ENCODE data around the gene UNC5C.

UNC5C gene

GRCh38 chr4:95548738-95549245 lies at the start of gene UNC5C:
TSS of gene UNC5C (minus strand) at chr4:95548973.
- FAIRE-seq (no peak), DNase-seq (ENCODE audit: extremely low spot score, insufficient read length, low read depth) (no peak)

DNA sequence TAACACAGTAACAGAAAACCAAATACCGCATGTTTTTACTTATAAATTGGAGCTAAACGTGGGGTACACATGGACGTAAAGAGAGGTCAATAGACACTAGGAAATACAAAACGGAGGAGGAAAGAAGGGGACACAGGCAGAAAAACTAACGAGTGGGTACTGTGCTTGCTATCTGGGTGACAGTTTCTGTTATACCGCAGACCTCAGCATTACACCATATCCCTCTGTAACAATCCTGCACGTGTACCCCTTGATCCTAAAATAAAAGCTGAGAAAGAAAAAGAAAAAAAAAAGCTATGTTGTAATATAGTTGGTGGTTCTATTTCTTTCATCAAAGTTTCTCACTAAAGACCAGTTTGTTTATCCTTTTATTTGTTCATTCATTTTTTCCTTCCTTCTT lies 47.9 kb upstream of the UNC5C start:
- no peak for DNase-seq (ENCODE audit: extremely low spot score, insufficient read length, low read depth)
- no peak for FAIRE-seq

GRCh38 chr4:95594629-95595028 lies 45.9 kb upstream of the UNC5C start:
- no peak for FAIRE-seq
- DNase-seq (ENCODE audit: extremely low spot score, insufficient read length, low read depth) = no peak

- DNase-seq (ENCODE audit: extremely low spot score, insufficient read length, low read depth) (no peak), FAIRE-seq (no peak)
Measured at GRCh38 chr4:95594013-95594412, 45.2 kb upstream of the UNC5C start.

DNA sequence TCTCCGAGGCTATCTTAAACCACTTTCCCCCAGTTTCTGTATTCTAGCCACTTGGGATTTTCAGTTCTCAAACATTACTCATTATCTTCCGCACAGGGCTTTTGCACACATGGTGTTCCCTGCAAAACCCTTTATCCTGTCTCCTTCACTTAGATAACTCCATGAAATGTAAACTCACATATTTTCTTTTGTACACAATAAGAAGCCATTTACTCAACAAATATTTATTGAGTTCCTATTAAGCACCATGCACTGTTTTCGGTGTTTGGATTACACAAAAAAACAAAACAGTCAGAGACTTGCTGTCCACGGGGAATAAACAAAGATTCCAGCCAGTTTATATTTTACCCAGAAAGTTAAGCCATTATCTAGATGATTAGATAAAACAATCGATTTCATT lies 42.5 kb upstream of the UNC5C start:
- no peak for FAIRE-seq
- no peak for DNase-seq (ENCODE audit: extremely low spot score, insufficient read length, low read depth)

- no peak for DNase-seq (ENCODE audit: extremely low spot score, insufficient read length, low read depth)
- no peak for FAIRE-seq
Measured at GRCh38 chr4:95590615-95591014, 41.8 kb upstream of the UNC5C start.

DNA sequence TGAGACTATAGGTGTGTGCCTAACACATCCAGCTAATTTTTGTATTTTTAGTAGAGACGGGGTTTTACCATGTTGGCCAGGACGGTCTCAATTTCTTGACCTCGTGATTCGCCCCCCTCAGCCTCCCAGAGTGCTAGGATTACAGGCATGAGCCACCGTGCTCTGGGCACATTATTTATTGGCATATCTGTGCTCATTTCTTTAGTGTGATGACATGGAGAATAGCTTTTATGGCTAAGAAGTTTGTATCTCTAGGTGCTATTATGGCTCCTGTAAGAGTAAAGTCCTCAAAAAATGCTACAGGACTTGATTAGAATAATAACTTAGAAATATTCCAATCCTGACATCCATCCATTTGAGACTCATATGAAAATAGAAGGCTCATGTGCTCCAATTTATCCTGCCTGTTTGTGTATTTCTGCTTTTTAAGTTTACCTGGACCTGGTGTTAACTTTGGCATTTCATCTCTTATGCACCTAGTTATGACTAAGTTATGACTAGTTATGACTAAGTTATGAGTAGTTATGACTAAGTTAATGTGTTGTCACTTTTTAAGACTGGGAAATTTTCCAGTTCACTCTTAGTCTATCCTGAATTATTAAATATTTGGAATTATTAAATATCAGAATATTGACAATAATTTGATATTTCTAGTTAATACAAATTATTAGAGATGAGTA lies 36.4 kb upstream of the UNC5C start:
- no peak for DNase-seq (ENCODE audit: extremely low spot score, insufficient read length, low read depth)
- no peak for FAIRE-seq

GRCh38 chr4:95580226-95580625 lies 31.5 kb upstream of the UNC5C start:
- DNase-seq (ENCODE audit: extremely low spot score, insufficient read length, low read depth) = no peak
- FAIRE-seq = no peak

GRCh38 chr4:95572304-95572991 lies 23.7 kb upstream of the UNC5C start:
- no peak for FAIRE-seq

DNA sequence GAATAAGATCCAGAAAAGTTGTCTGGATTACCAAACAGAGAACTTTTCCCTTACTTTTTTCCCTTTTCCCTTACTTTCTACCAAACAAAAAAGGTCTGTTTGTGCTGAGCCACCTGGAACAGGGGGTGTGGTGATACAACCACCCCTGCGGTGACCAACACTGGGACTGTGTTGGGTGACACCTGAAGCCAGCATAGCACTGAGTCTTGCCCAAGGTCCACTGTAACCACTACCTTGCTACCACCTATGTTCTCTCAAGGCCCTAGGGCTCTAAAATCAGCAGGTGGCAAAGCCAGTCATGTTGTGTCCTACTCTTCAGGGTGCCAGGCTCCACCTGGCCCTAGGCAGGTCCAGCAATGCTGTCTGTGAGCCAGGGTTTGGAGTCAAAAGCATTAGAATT lies 22.8 kb upstream of the UNC5C start:
- no peak for FAIRE-seq
- DNase-seq (ENCODE audit: extremely low spot score, insufficient read length, low read depth) = no peak

More at GRCh38 chr4:95572304-95572991, 23.7 kb upstream of the UNC5C start:
- no peak for DNase-seq (ENCODE audit: extremely low spot score, insufficient read length, low read depth)

DNA sequence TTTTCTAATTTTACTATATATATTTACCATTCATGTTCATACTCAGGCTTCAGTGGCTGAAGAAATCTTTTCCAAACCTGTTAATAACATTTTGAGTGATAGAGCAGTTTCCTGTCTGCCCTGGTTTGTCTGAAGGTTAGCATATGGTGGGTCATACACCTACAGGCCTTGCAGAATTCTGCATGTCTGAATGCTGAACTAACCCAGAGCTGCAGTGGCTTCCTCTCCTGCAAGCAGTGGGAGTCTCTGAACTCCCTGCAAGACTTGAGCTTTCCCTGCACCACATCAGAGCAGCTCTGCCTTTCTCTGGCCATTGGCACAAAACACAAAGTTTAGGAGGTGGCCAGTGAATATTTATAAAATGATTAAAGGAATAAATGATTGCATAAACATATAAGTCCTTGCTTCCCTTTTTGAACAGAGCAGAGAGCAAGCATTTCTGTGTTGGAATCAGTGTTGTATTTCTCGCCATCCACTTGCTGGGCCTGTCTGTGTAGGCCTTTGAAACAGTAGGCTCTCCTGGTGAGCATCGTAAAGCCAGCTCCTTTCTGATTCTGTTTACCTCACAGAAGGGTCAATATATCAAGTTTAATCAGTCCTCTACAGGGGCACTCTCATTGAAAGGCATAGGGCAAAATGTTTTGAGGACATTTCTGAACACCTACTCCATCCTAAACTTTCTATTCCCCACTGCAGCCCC lies 15.0 kb upstream of the UNC5C start:
- FAIRE-seq = no peak
- no peak for DNase-seq (ENCODE audit: extremely low spot score, insufficient read length, low read depth)

GRCh38 chr4:95560774-95561173 lies 12.0 kb upstream of the UNC5C start:
- FAIRE-seq (no peak), DNase-seq (ENCODE audit: extremely low spot score, insufficient read length, low read depth) (no peak)

DNA sequence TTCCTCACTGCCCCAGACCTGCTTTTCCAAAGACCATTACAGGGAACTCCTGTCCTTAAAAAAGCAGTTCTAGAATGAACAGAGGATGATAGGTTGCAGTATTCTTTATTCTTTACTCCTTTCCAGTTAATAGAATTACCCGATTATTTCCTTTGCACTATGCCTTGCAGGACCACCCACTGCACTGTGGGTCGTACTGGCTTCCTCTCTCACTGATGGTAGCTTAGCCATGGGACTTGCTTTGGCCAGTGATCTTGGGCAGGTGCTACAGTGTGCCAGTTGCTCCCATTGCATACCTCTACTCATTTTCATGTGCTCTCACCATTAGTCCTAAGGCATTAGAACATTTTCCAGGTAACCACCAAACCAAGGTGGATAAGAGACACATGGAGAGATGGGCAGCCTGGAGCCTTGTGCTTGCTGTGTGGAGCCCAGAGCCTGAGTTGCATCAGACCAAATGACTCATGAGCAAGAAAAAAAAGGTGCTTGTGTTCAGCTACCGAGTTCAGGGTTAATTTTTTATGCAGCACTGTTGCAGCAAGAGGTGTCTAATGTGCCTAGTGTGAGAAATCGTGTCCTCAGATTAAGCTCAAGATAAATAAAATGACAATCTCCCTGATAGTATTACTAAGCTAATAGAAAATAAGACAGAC lies 7.6 kb upstream of the UNC5C start:
- FAIRE-seq = no peak
- no peak for DNase-seq (ENCODE audit: extremely low spot score, insufficient read length, low read depth)

DNA sequence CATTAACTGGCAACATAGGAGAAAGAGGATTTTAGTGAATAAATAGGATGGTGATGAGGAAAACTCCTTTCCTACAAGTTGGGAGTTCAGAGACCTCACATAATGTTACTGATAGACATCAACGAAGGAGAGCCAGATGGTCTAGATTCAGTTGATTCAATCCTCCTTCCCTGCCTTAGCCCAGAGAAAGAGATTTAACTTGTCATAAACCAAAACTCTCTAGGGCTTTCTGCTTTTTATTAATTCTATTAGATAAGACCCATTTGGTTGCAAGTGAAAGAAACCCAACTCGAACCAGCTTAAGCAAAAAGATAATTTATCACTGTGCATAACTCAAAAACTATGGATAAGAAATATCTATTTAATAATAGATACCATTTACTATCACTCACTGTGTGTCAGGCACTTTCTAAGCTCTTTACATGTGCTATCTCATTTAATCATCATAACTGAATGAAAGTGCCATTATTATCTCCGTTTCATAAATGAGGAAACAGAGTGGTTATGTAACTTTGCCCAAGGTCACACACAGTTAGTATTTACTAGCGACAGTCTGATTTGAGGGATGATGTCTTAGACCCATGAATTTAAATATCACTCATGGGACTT lies 4.3 kb upstream of the UNC5C start:
- no peak for DNase-seq (ENCODE audit: extremely low spot score, insufficient read length, low read depth)
- FAIRE-seq = no peak

- no peak for FAIRE-seq
- DNase-seq (ENCODE audit: extremely low spot score, insufficient read length, low read depth) = no peak
Measured at GRCh38 chr4:95551653-95552052, 2.9 kb upstream of the UNC5C start.

DNA sequence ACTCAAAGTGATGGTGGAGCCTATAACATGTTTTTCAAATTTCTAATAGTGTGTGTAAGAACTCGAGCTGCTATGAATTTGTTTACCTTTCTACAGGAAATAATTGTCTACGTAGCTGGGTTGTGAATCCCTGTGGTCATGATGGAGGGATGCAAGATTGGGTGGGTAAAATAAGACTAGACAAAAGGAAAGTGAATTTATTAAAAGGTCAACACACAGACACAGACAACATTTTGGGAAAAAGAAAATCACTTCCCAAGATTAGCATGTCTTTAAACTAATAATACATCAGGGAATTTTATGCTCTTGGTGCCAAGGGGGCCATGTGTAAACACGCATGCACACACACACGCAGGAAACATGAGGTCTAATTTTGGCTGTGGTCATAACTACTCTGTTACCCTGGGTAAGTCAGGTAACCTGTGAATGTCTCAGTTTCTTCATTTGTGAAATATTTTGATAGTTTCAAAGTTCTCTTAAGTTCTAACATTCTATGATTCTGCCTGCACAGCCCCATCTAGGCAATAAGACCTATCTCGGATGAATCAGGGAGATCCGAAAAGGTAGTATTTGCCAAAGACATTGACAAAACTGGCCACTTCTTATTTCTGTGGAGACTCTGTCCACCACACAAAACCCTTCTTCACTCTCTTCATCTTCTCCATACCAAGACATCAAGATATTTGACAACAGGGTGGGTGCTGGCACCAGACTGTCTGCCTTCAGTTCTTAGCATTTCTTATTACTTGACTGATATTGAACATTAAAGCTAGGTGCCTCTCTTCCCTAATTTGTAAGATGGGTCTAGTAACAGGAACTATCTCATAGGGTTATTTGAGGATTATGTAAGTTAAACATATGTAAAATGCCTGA lies 1.6 kb upstream of the UNC5C start:
- no peak for FAIRE-seq
- DNase-seq (ENCODE audit: extremely low spot score, insufficient read length, low read depth) = no peak

GRCh38 chr4:95549246-95550114 lies 707 bp upstream of the UNC5C start:
- FAIRE-seq (no peak), DNase-seq (ENCODE audit: extremely low spot score, insufficient read length, low read depth) (no peak)

- FAIRE-seq (no peak), DNase-seq (ENCODE audit: extremely low spot score, insufficient read length, low read depth) (no peak)
Measured at GRCh38 chr4:95547715-95548471, 880 bp downstream of the UNC5C start.
